Measurements from ENCODE around the gene PDE4D. TPM values are rescaled to one million over a fixed set of nuclear protein-coding genes. Genes with fewer than 3 reads are reported as not detected.

Gene PDE4D
- total and polyA plus RNA-seq, 10 of the 15 experiments (the other 5 are each of a cell fraction or from before 2014, with no cell fraction given) = 0.87 to 4.1 (median 2.2) TPM

DNA sequence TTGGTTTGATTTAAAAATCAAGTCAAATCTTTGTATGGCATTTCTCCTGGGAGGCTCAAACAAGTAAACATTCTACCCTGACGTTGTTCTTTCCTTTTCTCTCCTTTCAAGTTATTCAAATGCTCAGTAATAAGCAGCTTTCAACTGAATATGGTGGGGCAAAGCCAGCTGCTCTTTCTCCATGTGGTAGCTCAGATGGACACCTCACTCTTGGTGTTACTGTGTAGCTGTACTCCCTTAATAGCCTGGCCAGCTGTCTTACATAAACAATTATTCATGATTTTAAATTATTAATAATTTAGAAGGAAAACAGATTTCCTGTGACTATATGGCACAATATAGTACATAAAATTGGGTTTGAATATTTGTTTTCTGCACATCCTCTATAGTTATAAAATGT is 165.2 kb downstream of the PDE4D start:
- no peaks in the 10 kb centered on the region for H3K4me1 ChIP-seq (ENCODE audit: control insufficient read depth, insufficient read depth, low read length)
- no peaks in the 10 kb centered on the region for H3K36me3 ChIP-seq (ENCODE audit: control insufficient read depth in 2 of 2, insufficient read depth in 2 of 2, low read length in 1 of 2)
- BruUV-seq (replicated peaks) = no TSS peak
- no peak overlapping the region for H3K9ac ChIP-seq (ENCODE audit: control insufficient read depth, insufficient read depth, low read length)
- no peaks in the 10 kb centered on the region for H3K79me2 ChIP-seq (ENCODE audit: control insufficient read depth, insufficient read depth, low read length)
- no peak for FAIRE-seq
- H3K27ac ChIP-seq (ENCODE audit: control insufficient read depth, insufficient read depth) = no peak overlapping the region
- ChIA-PET POLR2A (no interaction called here), RAD21 (ENCODE audit: unreplicated experiment) (no interaction called here), SMC1A (ENCODE audit: uncharacterized antibody, unreplicated experiment) (interaction anchor here (0.6 to 1.6 kb wide), 5 partner anchors 10 to 224 kb away, joined by 3 to 4 read pairs (median 3); no protein-coding TSS in a partner anchor), CTCF (interaction anchor here (1.3 to 1.5 kb wide), 2 partner anchors 55 to 71 kb away, joined by 3 to 4 read pairs; no protein-coding TSS in a partner anchor)
- H3K4me3 ChIP-seq = no peak overlapping the region
- WGBS (ENCODE audit: insufficient coverage, insufficient replicate concordance, low lambda C conversion rate, missing lambda C conversion rate) = 33% methylated on average over 1 of the region's 1 CpG
- H4K20me1 ChIP-seq (ENCODE audit: control insufficient read depth, insufficient read depth) = no peaks in the 10 kb centered on the region
- no peak overlapping the region for H2AFZ ChIP-seq (ENCODE audit: control insufficient read depth, low read depth, low read length)
- ATAC-seq = no peak
- no peaks in the 10 kb centered on the region for H3K27me3 ChIP-seq (replicated peaks in 1 of 2; ENCODE audit: control insufficient read depth in 2 of 2, insufficient read depth in 2 of 2, low read length in 1 of 2)
- no peak for DNase-seq (ENCODE audit: low read depth, low spot score)
- intact Hi-C loops (cut with micrococcal nuclease; ENCODE audit: unreplicated experiment) = no loop called here
- in situ Hi-C loops (cut with MboI) = no loop called here
- TF ChIP-seq E4F1 (IDR thresholded peaks at IDR 0.05; ENCODE audit: borderline replicate concordance, partially characterized antibody) (no peak), ZNF622 (IDR thresholded peaks at IDR 0.05) (no peak), FOS (IDR thresholded peaks at IDR 0.05; ENCODE audit: borderline replicate concordance, extremely low read depth, insufficient read length) (no peak), FOXM1 (IDR thresholded peaks at IDR 0.05; ENCODE audit: low read depth, low read length) (no peak), PAX5 (IDR thresholded peaks at IDR 0.05; ENCODE audit: borderline replicate concordance, low read depth, low read length) (no peak), RAD51 (IDR thresholded peaks at IDR 0.05) (no peak), RUNX3 (IDR thresholded peaks at IDR 0.05; ENCODE audit: low read length) (no peak), IKZF2 (IDR thresholded peaks at IDR 0.05) (no peak), KDM1A (IDR thresholded peaks at IDR 0.05; ENCODE audit: borderline replicate concordance) (no peak), MEF2A (IDR thresholded peaks at IDR 0.05; ENCODE audit: insufficient read depth, low read depth, low read length) (no peak)
- H3K4me2 ChIP-seq (ENCODE audit: control insufficient read depth, insufficient read depth) = no peak overlapping the region
- H3K9me3 ChIP-seq (replicated peaks; ENCODE audit: control insufficient read depth, insufficient read depth, low read length) = no peaks in the 10 kb centered on the region

Data from GM12878 (cell line).